Endodermal cell (in vitro differentiated cells): ENCODE data around the gene SPG7. TPM values are rescaled to one million over a fixed set of nuclear protein-coding genes. Genes with fewer than 3 reads are reported as not detected.

Experiments
- DNase-seq: peaks from one replicate; pipeline ENCODE4 v3.0.0-alpha.2; 2017
- H3K27ac ChIP-seq: 2 replicates; pipeline ENCODE4 v1.5.1; 2013; ENCODE audit warnings: mild to moderate bottlenecking, low read depth, low read length, moderate library complexity
- H3K27me3 ChIP-seq: 2 replicates; pipeline ENCODE4 v1.6.1; 2013; ENCODE audit warnings: mild to moderate bottlenecking, low read length, moderate library complexity; ENCODE audit not compliant: insufficient read depth, control insufficient read depth, poor library complexity, severe bottlenecking
- H3K36me3 ChIP-seq: 2 replicates; pipeline ENCODE4 v1.7.0; 2013; ENCODE audit warnings: mild to moderate bottlenecking, low read length, moderate library complexity; ENCODE audit not compliant: control insufficient read depth, insufficient read depth
- H3K4me1 ChIP-seq: one replicate; pipeline ENCODE4 v1.7.0; 2013; ENCODE audit warnings: low read length; ENCODE audit not compliant: control insufficient read depth, insufficient read depth
- H3K4me3 ChIP-seq: 2 replicates; pipeline ENCODE4 v1.5.1; 2013; ENCODE audit warnings: mild to moderate bottlenecking, low read length, moderate library complexity
- H3K9ac ChIP-seq: 2 replicates; pipeline ENCODE4 v1.6.1; 2013; ENCODE audit warnings: mild to moderate bottlenecking, low read length, moderate library complexity; ENCODE audit not compliant: poor library complexity, severe bottlenecking; ENCODE audit errors: extremely low read depth
- H3K9me3 ChIP-seq: 2 replicates; pipeline ENCODE4 v1.6.1; 2013; ENCODE audit warnings: mild to moderate bottlenecking, low read length, moderate library complexity; ENCODE audit not compliant: control insufficient read depth
- H3K27ac Mint-ChIP-seq: 2 replicates; pipeline ENCODE4 v1.8.0; 2020; ENCODE audit warnings: mixed read lengths
- H3K27me3 Mint-ChIP-seq: 2 replicates; pipeline ENCODE4 v1.8.0; 2021; ENCODE audit warnings: mild to moderate bottlenecking, mixed read lengths; ENCODE audit not compliant: insufficient read depth
- H3K36me3 Mint-ChIP-seq: 2 replicates; pipeline ENCODE4 v1.8.0; 2020; ENCODE audit warnings: low read depth, mixed read lengths
- H3K4me1 Mint-ChIP-seq: 2 replicates; pipeline ENCODE4 v1.8.0; 2020; ENCODE audit warnings: mixed read lengths
- H3K4me3 Mint-ChIP-seq: 2 replicates; pipeline ENCODE4 v1.8.0; 2020; ENCODE audit warnings: mild to moderate bottlenecking, moderate library complexity, mixed read lengths
- H3K9me3 Mint-ChIP-seq: 2 replicates; pipeline ENCODE4 v1.8.0; 2020; ENCODE audit warnings: mild to moderate bottlenecking, mixed read lengths
- whole genome bisulfite sequencing, 2 experiments: methylation state at CpG; one replicate each; pipeline versions ENCODE4 v1.1.5 to v1.1.7; 2013; ENCODE audit warnings: missing lambda C conversion rate in 2 of 2, mixed read lengths in 1 of 2; ENCODE audit not compliant: insufficient coverage in 1 of 2, insufficient read length in 1 of 2; 5-methylcytosine and 5-hydroxymethylcytosine counted together
- total RNA-seq, 2 donors: library from RNA; stranded (reverse); fragmentation: NEBNext Ultra II Directional in 1 of 2; extraction: Animal tissue kit (Norgen Biotek cat#: 25700) in 1 of 2; gene quantifications; 2 replicates in 1 of 2; 3 replicates in 1 of 2; pipeline ENCODE4 v1.2.1, GENCODE V29; 2021
- TF ChIP-seq, protein P1 (sequence below): fragments of 200-600 bp; sonication (generic); conservative IDR thresholded peaks from 2 replicates; pipeline ENCODE4 v1.5.0; 2021; ENCODE audit warnings: antibody characterized with exemption, mild to moderate bottlenecking

SPG7 gene
- total RNA-seq, 2 donors from 2014 or later, result 153 to 156 TPM

DNA sequence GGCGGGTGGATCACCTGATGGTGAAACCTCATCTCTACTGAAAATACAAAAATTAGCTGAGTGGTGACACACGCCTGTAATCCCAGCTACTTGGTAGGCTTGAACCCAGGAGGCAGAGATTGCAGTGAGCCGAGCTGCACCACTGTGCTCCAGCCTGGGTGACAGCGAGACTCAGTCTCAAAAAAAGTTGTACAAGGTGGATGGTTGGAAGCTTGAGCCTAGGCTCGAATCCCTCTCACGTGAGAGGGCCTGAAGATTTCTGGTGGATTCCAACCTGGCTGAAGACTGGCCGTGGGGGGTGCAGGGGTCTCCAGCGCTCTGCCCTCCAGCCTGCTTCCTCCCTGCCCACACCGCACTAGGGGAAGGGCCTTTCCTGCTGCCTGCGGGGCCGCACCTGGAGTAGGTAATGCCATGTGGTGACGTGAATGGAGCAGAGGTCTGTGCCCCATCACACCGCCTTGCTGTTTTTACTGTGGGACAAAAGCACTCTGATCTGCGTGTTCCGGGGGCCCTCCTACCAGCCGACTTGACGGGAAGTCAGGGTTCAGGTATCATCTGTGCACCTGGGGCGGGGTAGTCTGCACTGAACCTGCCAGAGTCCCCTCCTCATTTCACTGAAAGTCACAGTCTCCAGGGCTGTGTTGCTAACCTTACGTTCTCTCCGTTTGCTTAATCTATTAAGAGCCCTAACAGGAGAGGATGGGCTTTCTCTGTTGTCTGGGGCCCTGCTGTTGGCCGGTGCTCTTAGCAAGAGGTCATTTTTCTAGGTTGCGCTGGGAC is 56.5 kb downstream of the SPG7 start:
- peak overlapping the region; percentile 94 for H3K4me3 Mint-ChIP-seq
- Histone ChIP-seq H3K27me3 (no peaks in the 10 kb centered on the region), H3K4me3 (peak overlapping the region; percentile 87), H3K36me3 (peaks cover 41% of the 10 kb centered on the region), H3K27ac (no peak overlapping the region), H3K9me3 (no peaks in the 10 kb centered on the region), H3K4me1 (peaks cover 14% of the 10 kb centered on the region), H3K9ac (peak overlapping the region; percentile 25)
- H3K9me3 Mint-ChIP-seq, result no peaks in the 10 kb centered on the region
- peaks cover 35% of the 10 kb centered on the region for H3K36me3 Mint-ChIP-seq
- H3K27me3 Mint-ChIP-seq, result peaks cover 9% of the 10 kb centered on the region
- DNase-seq, result peak; percentile 80
- TF ChIP-seq, protein P1, sequence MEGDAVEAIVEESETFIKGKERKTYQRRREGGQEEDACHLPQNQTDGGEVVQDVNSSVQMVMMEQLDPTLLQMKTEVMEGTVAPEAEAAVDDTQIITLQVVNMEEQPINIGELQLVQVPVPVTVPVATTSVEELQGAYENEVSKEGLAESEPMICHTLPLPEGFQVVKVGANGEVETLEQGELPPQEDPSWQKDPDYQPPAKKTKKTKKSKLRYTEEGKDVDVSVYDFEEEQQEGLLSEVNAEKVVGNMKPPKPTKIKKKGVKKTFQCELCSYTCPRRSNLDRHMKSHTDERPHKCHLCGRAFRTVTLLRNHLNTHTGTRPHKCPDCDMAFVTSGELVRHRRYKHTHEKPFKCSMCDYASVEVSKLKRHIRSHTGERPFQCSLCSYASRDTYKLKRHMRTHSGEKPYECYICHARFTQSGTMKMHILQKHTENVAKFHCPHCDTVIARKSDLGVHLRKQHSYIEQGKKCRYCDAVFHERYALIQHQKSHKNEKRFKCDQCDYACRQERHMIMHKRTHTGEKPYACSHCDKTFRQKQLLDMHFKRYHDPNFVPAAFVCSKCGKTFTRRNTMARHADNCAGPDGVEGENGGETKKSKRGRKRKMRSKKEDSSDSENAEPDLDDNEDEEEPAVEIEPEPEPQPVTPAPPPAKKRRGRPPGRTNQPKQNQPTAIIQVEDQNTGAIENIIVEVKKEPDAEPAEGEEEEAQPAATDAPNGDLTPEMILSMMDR, result no peak
- H3K4me1 Mint-ChIP-seq, result peaks cover 55% of the 10 kb centered on the region
- H3K27ac Mint-ChIP-seq, result peak overlapping the region; percentile 79
- 78 to 87% methylated on average over 19 to 22 of the region's 22 CpGs for WGBS, 2 experiments

DNA sequence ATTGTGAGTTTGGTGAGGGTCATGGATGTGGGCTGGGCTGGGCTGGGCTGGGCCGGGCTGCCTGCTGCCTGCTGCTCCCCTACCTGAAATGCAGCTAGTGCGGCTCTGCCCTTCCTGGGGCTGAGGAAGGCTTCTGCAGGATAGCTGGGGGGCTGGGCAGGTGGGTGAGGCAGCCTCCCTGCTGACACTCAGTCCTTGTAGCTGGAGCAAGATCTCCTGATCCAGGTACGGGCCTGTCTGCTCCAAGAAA is 57.0 kb downstream of the SPG7 start:
- Mint-ChIP-seq H3K36me3 (peaks cover 35% of the 10 kb centered on the region), H3K27ac (peak overlapping the region; percentile 79), H3K4me1 (peaks cover 53% of the 10 kb centered on the region), H3K4me3 (peak overlapping the region; percentile 94), H3K27me3 (peaks cover 9% of the 10 kb centered on the region), H3K9me3 (no peaks in the 10 kb centered on the region)
- Histone ChIP-seq H3K9ac (no peak overlapping the region), H3K36me3 (peaks cover 41% of the 10 kb centered on the region), H3K4me3 (no peak overlapping the region), H3K4me1 (peaks cover 14% of the 10 kb centered on the region), H3K9me3 (no peaks in the 10 kb centered on the region), H3K27ac (no peak overlapping the region), H3K27me3 (no peaks in the 10 kb centered on the region)
- TF ChIP-seq, protein P1, result no peak
- WGBS, 2 experiments, result 44 to 59% methylated on average over 1 to 3 of the region's 3 CpGs
- DNase-seq, result peak; percentile 90

DNA sequence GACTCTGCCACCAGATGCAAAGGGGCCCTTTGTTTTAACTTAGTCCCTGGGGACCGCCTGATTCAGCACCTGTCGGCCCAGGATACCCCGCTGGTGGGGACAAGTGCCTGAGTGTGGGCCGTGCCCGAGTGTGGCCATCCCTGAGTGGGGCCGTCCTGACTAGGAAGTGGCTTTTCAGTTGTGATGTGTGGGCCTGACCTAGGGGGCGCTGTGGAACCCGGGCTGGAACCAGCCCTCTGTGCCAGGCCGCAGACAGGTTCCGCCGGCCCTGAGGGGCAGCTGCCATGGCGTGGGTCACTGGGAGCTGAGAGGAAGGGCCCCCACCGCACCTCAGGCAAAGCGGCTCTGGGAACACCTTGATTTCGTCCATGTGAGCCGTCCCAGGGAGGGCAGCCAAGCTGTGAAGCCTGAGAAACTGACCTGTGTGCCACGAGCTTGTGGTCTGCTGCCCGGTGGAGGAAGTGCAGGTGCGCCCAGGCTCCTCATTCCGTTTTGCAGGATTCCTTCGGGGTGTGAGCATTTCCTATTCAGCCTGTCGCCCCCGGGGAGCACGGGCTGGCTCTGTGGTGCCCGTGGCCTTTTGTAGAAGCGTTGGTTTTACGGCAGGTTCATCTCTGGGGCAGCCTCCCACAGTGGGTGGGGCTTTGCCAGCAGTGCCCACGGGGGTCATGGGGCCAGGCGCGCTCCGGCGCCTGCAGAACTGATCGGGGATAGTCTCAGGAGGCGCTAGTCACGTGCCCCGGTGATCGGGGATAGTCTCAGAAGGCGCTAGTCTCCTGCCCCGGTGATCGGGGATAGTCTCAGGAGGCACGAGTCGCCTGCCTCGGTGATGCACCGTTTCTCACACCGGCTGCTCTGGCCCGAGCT is 57.5 kb downstream of the SPG7 start:
- Histone ChIP-seq H3K9ac (no peak overlapping the region), H3K27ac (no peak overlapping the region), H3K4me1 (peaks cover 14% of the 10 kb centered on the region), H3K4me3 (no peak overlapping the region), H3K36me3 (peaks cover 41% of the 10 kb centered on the region), H3K27me3 (no peaks in the 10 kb centered on the region), H3K9me3 (no peaks in the 10 kb centered on the region)
- DNase-seq, result peak; percentile 93
- peaks cover 53% of the 10 kb centered on the region for H3K4me1 Mint-ChIP-seq
- peak overlapping the region; percentile 79 for H3K27ac Mint-ChIP-seq
- WGBS, 2 experiments, result 65 to 76% methylated on average over 28 to 46 of the region's 46 CpGs
- TF ChIP-seq, protein P1, result peak; percentile 90
- H3K9me3 Mint-ChIP-seq, result no peaks in the 10 kb centered on the region
- peaks cover 35% of the 10 kb centered on the region for H3K36me3 Mint-ChIP-seq
- H3K27me3 Mint-ChIP-seq, result peaks cover 13% of the 10 kb centered on the region
- peak overlapping the region; percentile 94 for H3K4me3 Mint-ChIP-seq
